ENCODE measurements around the gene NTSR1.

GRCh38 chr20:62664019-62664971 lies 44.3 kb upstream of the NTSR1 start:
- no peak for TF ChIP-seq POLR2AphosphoS5 (IDR thresholded peaks at IDR 0.05; ENCODE audit: low read depth, low read length)
- TF ChIP-seq POLR2A (IDR thresholded peaks at IDR 0.05; ENCODE audit: low read depth, low read length), result no peak

All from GM12891 (cell line).